Chondrocyte (in vitro differentiated cells): ENCODE measurements around the gene TSPY2. TPM values are rescaled to one million over a fixed set of nuclear protein-coding genes. Genes with fewer than 3 reads are reported as not detected.
"Not testable (repeated sequence)": the region's sequence is repeated elsewhere in the genome, so short reads cannot be mapped to it uniquely, and the experiment has no call there.

Experiments
- DNase-seq: peaks from one replicate; pipeline ENCODE4 v3.0.0; 2021; ENCODE audit warnings: mixed read lengths, low spot score
- H3K27ac Mint-ChIP-seq: one replicate; pipeline ENCODE4 v1.8.0; 2021; ENCODE audit warnings: mild to moderate bottlenecking, moderate library complexity, mixed read lengths; ENCODE audit not compliant: unreplicated experiment
- H3K27me3 Mint-ChIP-seq: 2 replicates; pipeline ENCODE4 v1.8.0; 2021; ENCODE audit warnings: low read depth, mixed read lengths
- H3K36me3 Mint-ChIP-seq: 2 replicates; pipeline ENCODE4 v1.8.0; 2021; ENCODE audit warnings: low read depth, mixed read lengths
- H3K4me1 Mint-ChIP-seq: 2 replicates; pipeline ENCODE4 v1.8.0; 2021; ENCODE audit warnings: low read depth, mild to moderate bottlenecking, mixed read lengths
- H3K4me3 Mint-ChIP-seq: one replicate; pipeline ENCODE4 v1.8.0; 2021; ENCODE audit warnings: mild to moderate bottlenecking, moderate library complexity, mixed read lengths; ENCODE audit not compliant: unreplicated experiment
- H3K9me3 Mint-ChIP-seq: 2 replicates; pipeline ENCODE4 v1.8.0; 2021; ENCODE audit warnings: low read depth, mixed read lengths
- long read RNA-seq: library from polyadenylated mRNA; stranded (forward); transcript quantifications from one replicate; pipeline ENCODE4 v2.0.0, GENCODE V29; 2021
- total RNA-seq: library from RNA; stranded (reverse); gene quantifications from 3 replicates; pipeline ENCODE4 v1.2.1, GENCODE V29; 2021

The TSPY2 gene, protein sequence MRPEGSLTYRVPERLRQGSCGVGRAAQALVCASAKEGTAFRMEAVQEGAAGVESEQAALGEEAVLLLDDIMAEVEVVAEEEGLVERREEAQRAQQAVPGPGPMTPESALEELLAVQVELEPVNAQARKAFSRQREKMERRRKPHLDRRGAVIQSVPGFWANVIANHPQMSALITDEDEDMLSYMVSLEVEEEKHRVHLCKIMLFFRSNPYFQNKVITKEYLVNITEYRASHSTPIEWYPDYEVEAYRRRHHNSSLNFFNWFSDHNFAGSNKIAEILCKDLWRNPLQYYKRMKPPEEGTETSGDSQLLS
- total RNA-seq: not detected in 3 replicates
- long read RNA-seq: 0 reads

DNA sequence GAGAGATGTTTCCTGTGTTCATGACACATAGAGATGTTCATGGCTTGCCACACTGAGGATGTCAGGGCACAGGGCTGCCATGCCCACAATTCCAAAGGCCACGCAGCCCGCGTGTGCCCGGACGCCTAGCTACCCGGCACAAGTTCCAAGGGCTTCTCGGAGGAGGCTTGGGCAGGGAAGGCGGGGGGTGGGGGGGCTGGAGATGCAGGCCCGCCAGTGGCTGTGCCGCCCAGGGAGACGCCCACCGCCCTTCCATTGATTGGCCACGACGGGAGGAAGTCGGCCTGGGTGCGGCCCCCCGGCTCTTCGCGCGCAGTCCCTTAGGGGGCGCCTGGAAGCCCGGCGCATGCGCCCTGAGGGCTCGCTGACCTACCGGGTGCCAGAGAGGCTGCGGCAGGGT, at the start of gene TSPY2:
Gene TSPY2, plus strand, starts transcription at position 301 of the 400 bp plus-strand sequence. Its CDS starts 46 bp downstream, at position 347.
- H3K4me1 Mint-ChIP-seq, DNase-seq, H3K27ac Mint-ChIP-seq, H3K4me3 Mint-ChIP-seq, H3K36me3 Mint-ChIP-seq, H3K27me3 Mint-ChIP-seq, H3K9me3 Mint-ChIP-seq: not testable (repeated sequence)

- not testable (repeated sequence) for H3K27me3 Mint-ChIP-seq, H3K9me3 Mint-ChIP-seq, H3K4me1 Mint-ChIP-seq, DNase-seq, H3K27ac Mint-ChIP-seq, H3K36me3 Mint-ChIP-seq, H3K4me3 Mint-ChIP-seq
Measured at GRCh38 chrY:6209565-6209964, 36.5 kb upstream of the TSPY2 start.

GRCh38 chrY:6217045-6217444, 29.0 kb upstream of the TSPY2 start:
- H3K27me3 Mint-ChIP-seq, H3K36me3 Mint-ChIP-seq, H3K27ac Mint-ChIP-seq, H3K4me1 Mint-ChIP-seq, H3K4me3 Mint-ChIP-seq, DNase-seq, H3K9me3 Mint-ChIP-seq: not testable (repeated sequence)

- not testable (repeated sequence) for H3K4me3 Mint-ChIP-seq, DNase-seq, H3K4me1 Mint-ChIP-seq, H3K27me3 Mint-ChIP-seq, H3K27ac Mint-ChIP-seq, H3K36me3 Mint-ChIP-seq, H3K9me3 Mint-ChIP-seq
Measured at GRCh38 chrY:6269839-6270238, 23.8 kb downstream of the TSPY2 start.
